ENCODE data around the gene NFKBIL1.
A peak's percentile ranks its signal among the peaks of the same experiment; 100 is the strongest.

NFKBIL1 gene

GRCh38 chr6:31575335-31575901 lies 28.0 kb downstream of the NFKBIL1 start, which contains the start of gene TNF:
TNF (plus strand) TSS chr6:31575565; CDS start chr6:31575742, 177 bp downstream.
- Histone ChIP-seq H3K27me3 (no peaks in the 10 kb centered on the region), H4K20me1 (peaks cover 0 to 31% (median 17%) of the 10 kb centered on the region in 11 experiments; a peak in 15 of 22 replicates), H3K4me2 (peak within 1 kb of the TSS; percentile 90 to 100 (median 96)), H3K9ac (peak within 1 kb of the TSS; percentile 82 to 94 (median 87)), H3K27ac (peak within 1 kb of the TSS; percentile 58 to 93 (median 86); a peak in 21 of 22 replicates), H3K4me1 (peaks cover 83 to 99% (median 97%) of the 10 kb centered on the region in 10 experiments), H3K36me3 (peaks cover 18 to 28% (median 26%) of the 10 kb centered on the region in 11 experiments), H3K9me3 (replicated peaks in 1 of 11) (no peaks in the 10 kb centered on the region), H3K4me3 (peak within 1 kb of the TSS; percentile 71 to 89 (median 85))
- peak in 1 of 11 experiments; percentile 55; a peak in 1 of 22 replicates for TF ChIP-seq Cebpa-rat (IDR thresholded peaks at IDR 0.05)

GRCh38 chr6:31575952-31576685 lies 28.7 kb downstream of the NFKBIL1 start:
- Histone ChIP-seq H3K9ac (peak overlapping the region; percentile 82 to 94 (median 87)), H3K9me3 (replicated peaks in 1 of 11) (no peaks in the 10 kb centered on the region), H3K27ac (peak overlapping the region; percentile 35 to 93 (median 86); a peak in 21 of 22 replicates), H3K4me2 (peak overlapping the region; percentile 90 to 100 (median 96)), H4K20me1 (peaks cover 0 to 31% (median 17%) of the 10 kb centered on the region in 11 experiments; a peak in 15 of 22 replicates), H3K4me1 (peaks cover 82 to 97% (median 94%) of the 10 kb centered on the region in 10 experiments), H3K36me3 (peaks cover 18 to 28% (median 26%) of the 10 kb centered on the region in 11 experiments), H3K27me3 (no peaks in the 10 kb centered on the region), H3K4me3 (peak overlapping the region; percentile 71 to 89 (median 85))
- TF ChIP-seq Cebpa-rat (IDR thresholded peaks at IDR 0.05): no peak

GRCh38 chr6:31576897-31577578 lies 29.6 kb downstream of the NFKBIL1 start:
- Histone ChIP-seq H3K4me1 (peaks cover 78 to 97% (median 93%) of the 10 kb centered on the region in 10 experiments), H3K27me3 (no peaks in the 10 kb centered on the region), H4K20me1 (peaks cover 0 to 31% (median 17%) of the 10 kb centered on the region in 11 experiments; a peak in 15 of 22 replicates), H3K36me3 (peaks cover 18 to 28% (median 26%) of the 10 kb centered on the region in 11 experiments), H3K4me2 (peak overlapping the region; percentile 90 to 100 (median 96)), H3K9me3 (replicated peaks in 1 of 11) (no peaks in the 10 kb centered on the region), H3K27ac (peak overlapping the region in 10 of 11 experiments; percentile 74 to 93 (median 86); a peak in 19 of 22 replicates), H3K4me3 (peak overlapping the region; percentile 71 to 89 (median 85)), H3K9ac (peak overlapping the region; percentile 82 to 94 (median 87))
- no peak for TF ChIP-seq Cebpa-rat (IDR thresholded peaks at IDR 0.05)

- peak overlapping the region; percentile 90 to 100 (median 96) for H3K4me2 ChIP-seq
- peaks cover 0 to 31% (median 17%) of the 10 kb centered on the region in 11 experiments; a peak in 15 of 22 replicates for H4K20me1 ChIP-seq
- no peak for TF ChIP-seq Cebpa-rat (IDR thresholded peaks at IDR 0.05)
- peak overlapping the region in 7 of 11 experiments; percentile 83 to 93 (median 90); a peak in 11 of 22 replicates for H3K27ac ChIP-seq
- peaks cover 18 to 28% (median 26%) of the 10 kb centered on the region in 11 experiments for H3K36me3 ChIP-seq
- H3K27me3 ChIP-seq: no peaks in the 10 kb centered on the region
- H3K9me3 ChIP-seq (replicated peaks in 1 of 11): no peaks in the 10 kb centered on the region
- H3K4me3 ChIP-seq: peak overlapping the region; percentile 71 to 89 (median 85); a peak in 19 of 20 replicates
- H3K9ac ChIP-seq: peak overlapping the region; percentile 82 to 94 (median 87); a peak in 19 of 22 replicates
- peaks cover 78 to 97% (median 93%) of the 10 kb centered on the region in 10 experiments for H3K4me1 ChIP-seq
These were observed 30.2 kb downstream of the NFKBIL1 start for GRCh38 chr6:31577579-31577966.

DNA sequence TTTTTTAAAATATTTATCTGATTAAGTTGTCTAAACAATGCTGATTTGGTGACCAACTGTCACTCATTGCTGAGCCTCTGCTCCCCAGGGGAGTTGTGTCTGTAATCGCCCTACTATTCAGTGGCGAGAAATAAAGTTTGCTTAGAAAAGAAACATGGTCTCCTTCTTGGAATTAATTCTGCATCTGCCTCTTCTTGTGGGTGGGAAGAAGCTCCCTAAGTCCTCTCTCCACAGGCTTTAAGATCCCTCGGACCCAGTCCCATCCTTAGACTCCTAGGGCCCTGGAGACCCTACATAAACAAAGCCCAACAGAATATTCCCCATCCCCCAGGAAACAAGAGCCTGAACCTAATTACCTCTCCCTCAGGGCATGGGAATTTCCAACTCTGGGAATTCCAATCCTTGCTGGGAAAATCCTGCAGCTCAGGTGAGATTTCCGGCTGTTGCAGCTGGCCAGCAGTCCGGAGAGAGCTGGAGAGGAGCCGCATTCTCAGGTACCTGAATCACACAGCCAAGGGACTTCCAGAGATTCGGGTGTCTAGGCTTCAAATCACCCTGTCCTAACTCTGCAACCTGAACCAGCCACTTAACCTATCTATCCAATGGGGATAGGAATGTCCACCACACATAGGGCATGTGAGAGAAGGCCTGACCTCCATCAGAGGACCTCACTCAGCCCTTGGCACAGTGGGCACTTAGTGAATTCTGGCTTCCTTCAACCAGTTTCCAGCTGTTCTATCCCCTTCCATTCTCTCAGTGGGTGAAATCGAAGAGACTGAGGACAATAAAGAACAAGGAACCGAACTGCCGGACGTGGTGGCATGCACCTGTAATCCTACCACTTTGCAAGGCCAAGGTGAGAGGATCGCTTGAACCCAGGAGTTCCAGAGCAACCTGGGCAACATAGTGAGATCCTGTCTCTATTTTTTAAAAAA lies 31.0 kb downstream of the NFKBIL1 start:
- no peaks in the 10 kb centered on the region for H3K27me3 ChIP-seq
- H3K9me3 ChIP-seq (replicated peaks in 1 of 11): no peaks in the 10 kb centered on the region
- H3K36me3 ChIP-seq: peaks cover 18 to 28% (median 26%) of the 10 kb centered on the region in 11 experiments
- peaks cover 80 to 96% (median 91%) of the 10 kb centered on the region in 10 experiments for H3K4me1 ChIP-seq
- TF ChIP-seq Cebpa-rat (IDR thresholded peaks at IDR 0.05): no peak
- peak overlapping the region; percentile 90 to 100 (median 96) for H3K4me2 ChIP-seq
- H4K20me1 ChIP-seq: peaks cover 0 to 31% (median 17%) of the 10 kb centered on the region in 11 experiments; a peak in 15 of 22 replicates
- H3K4me3 ChIP-seq: peak overlapping the region in 8 of 10 experiments; percentile 79 to 89 (median 86); a peak in 13 of 20 replicates
- H3K9ac ChIP-seq: peak overlapping the region in 6 of 11 experiments; percentile 84 to 94 (median 86); a peak in 6 of 22 replicates
- peak overlapping the region in 2 of 11 experiments; percentile 90 to 93; a peak in 1 of 22 replicates for H3K27ac ChIP-seq

DNA sequence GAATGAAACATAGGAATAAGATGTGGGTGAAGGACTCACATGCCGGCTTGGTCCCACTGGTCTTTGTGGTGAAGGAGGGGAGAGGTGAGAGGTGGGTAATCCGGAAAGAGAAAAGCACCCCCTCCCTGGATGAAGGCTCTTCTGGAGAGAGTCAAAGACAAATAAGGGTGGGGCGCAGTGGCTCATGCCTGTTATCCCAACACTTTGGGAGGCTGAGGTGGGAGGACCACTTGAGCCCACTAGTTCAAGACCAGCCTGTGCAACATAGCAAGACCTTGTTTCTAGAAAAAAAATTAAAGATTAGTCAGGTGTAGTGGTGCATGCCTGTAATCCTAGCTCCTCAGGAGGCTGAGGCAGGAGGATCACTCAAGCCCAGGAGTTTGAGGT lies 31.7 kb downstream of the NFKBIL1 start:
- Histone ChIP-seq H3K36me3 (peaks cover 18 to 28% (median 26%) of the 10 kb centered on the region in 11 experiments), H3K9me3 (replicated peaks in 1 of 11) (no peaks in the 10 kb centered on the region), H3K9ac (no peak overlapping the region), H3K27me3 (no peaks in the 10 kb centered on the region), H4K20me1 (peaks cover 0 to 31% (median 17%) of the 10 kb centered on the region in 11 experiments; a peak in 15 of 22 replicates), H3K4me1 (peaks cover 80 to 95% (median 86%) of the 10 kb centered on the region in 10 experiments), H3K4me3 (no peak overlapping the region), H3K4me2 (peak overlapping the region; percentile 90 to 100 (median 96); a peak in 20 of 22 replicates), H3K27ac (no peak overlapping the region)
- TF ChIP-seq Cebpa-rat (IDR thresholded peaks at IDR 0.05): no peak

DNA sequence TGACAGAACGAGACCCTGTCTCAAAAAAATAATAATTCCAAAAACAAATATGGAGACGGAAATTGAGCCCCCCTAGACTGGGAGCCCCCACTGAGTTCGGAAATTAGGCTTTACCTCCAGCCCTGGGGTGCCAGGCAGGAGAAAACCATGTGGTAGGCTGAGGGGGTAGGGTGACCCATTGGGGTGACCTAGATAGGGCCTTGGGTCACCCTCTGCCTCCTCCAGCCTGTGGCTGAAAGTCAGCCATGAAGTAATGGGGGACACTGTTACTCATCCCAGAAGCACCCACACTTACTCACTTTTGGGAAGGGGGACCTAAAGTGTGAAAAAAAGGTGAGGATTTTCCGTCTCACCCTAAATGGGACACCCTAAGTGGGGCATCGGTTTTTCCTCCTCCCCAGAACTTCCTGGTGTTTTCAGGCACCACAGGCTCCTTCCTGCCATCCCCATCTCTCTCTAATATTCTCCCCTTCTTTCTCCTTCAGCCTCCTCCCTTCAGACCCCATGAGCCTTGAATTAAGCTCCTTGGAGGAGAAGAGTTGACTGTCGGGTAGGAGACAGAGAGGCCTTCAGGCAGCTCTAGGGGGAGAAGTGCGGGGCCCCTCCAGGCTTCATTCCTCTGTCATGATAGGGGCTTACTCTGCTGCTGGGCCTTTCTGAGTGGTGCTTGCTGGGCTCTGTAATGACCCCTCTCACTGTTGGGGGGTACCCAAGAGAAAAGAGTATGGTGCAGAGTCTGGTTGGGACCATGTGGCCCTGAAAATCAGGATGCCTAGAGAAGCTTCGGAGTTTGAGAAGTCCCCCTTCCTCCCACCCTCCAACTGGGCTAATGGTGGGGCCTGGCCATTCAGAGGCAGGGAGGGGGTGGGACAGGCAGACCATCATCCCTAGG lies 32.4 kb downstream of the NFKBIL1 start:
- peak overlapping the region in 2 of 11 experiments; percentile 87 to 89; a peak in 3 of 22 replicates for H3K9ac ChIP-seq

More for the DNA sequence above, 32.4 kb downstream of the NFKBIL1 start:
- H3K4me2 ChIP-seq: peak overlapping the region; percentile 90 to 100 (median 96)
- peak overlapping the region in 2 of 10 experiments; percentile 70 to 73; a peak in 1 of 20 replicates for H3K4me3 ChIP-seq
- TF ChIP-seq Cebpa-rat (IDR thresholded peaks at IDR 0.05): no peak
- H3K27me3 ChIP-seq: no peaks in the 10 kb centered on the region
- H3K9me3 ChIP-seq (replicated peaks in 1 of 11): no peaks in the 10 kb centered on the region
- H3K4me1 ChIP-seq: peaks cover 80 to 95% (median 82%) of the 10 kb centered on the region in 10 experiments
- peaks cover 18 to 28% (median 26%) of the 10 kb centered on the region in 11 experiments for H3K36me3 ChIP-seq
- H3K27ac ChIP-seq: peak overlapping the region in 8 of 11 experiments; percentile 2 to 88 (median 83); a peak in 11 of 22 replicates
- peaks cover 0 to 31% (median 17%) of the 10 kb centered on the region in 11 experiments; a peak in 15 of 22 replicates for H4K20me1 ChIP-seq

Data from BLaER1 treated with 17β-estradiol and CSF1 and Interleukin-3, amounts not matched to agents 10 nM and 100 nM (cell line).